Neural progenitor cell (in vitro differentiated cells): ENCODE results near the gene ZNF501. TPM values are rescaled to one million over a fixed set of nuclear protein-coding genes. Genes with fewer than 3 reads are reported as not detected.

ENCODE experiments used
- DNase-seq: peaks from one replicate; pipeline ENCODE4 v3.0.0-alpha.2; 2016; ENCODE audit warnings: low spot score
- H2AFZ ChIP-seq: fragments of 200-600 bp; sonication (generic); replicated peaks from 2 replicates; pipeline ENCODE4 v1.6.1; 2016; ENCODE audit warnings: antibody characterized with exemption
- H3F3A ChIP-seq: fragments of 200-600 bp; sonication (generic); 2 replicates; pipeline ENCODE4 v1.6.1; 2016; ENCODE audit warnings: antibody characterized with exemption, low read depth
- H3K27ac ChIP-seq: fragments of 200-600 bp; sonication (generic); 2 replicates; pipeline ENCODE4 v1.5.1; 2016; ENCODE audit warnings: mild to moderate bottlenecking
- H3K27me3 ChIP-seq: fragments of 200-600 bp; sonication (generic); 2 replicates; pipeline ENCODE4 v1.6.1; 2016; ENCODE audit warnings: mild to moderate bottlenecking, moderate library complexity
- H3K36me3 ChIP-seq: fragments of 200-600 bp; sonication (generic); 2 replicates; pipeline ENCODE4 v1.5.1; 2016
- H3K4me1 ChIP-seq: fragments of 200-600 bp; sonication (generic); 2 replicates; pipeline ENCODE4 v1.6.1; 2016; ENCODE audit warnings: mixed run types
- H3K4me2 ChIP-seq: fragments of 200-600 bp; sonication (generic); 2 replicates; pipeline ENCODE4 v1.6.1; 2016
- H3K4me3 ChIP-seq: fragments of 200-600 bp; sonication (generic); 2 replicates; pipeline ENCODE4 v1.5.1; 2016
- H3K79me2 ChIP-seq: fragments of 200-600 bp; sonication (generic); 2 replicates; pipeline ENCODE4 v1.6.1; 2016; ENCODE audit warnings: low read depth
- H3K9ac ChIP-seq: fragments of 200-600 bp; sonication (generic); 2 replicates; pipeline ENCODE4 v1.6.1; 2016
- H3K9me3 ChIP-seq: fragments of 200-600 bp; sonication (generic); 2 replicates; pipeline ENCODE4 v1.5.1; 2016; ENCODE audit warnings: low read depth
- H4K20me1 ChIP-seq: fragments of 200-600 bp; sonication (generic); 2 replicates; pipeline ENCODE4 v1.6.1; 2016; ENCODE audit warnings: low read depth
- H3K27ac Mint-ChIP-seq: 3 replicates; pipeline ENCODE4 v1.8.0; 2021; ENCODE audit warnings: mixed read lengths
- H3K27me3 Mint-ChIP-seq: 2 replicates; pipeline ENCODE4 v1.8.0; 2022; ENCODE audit warnings: low read depth, mild to moderate bottlenecking, inconsistent platforms, moderate library complexity, mixed read lengths; ENCODE audit not compliant: insufficient read depth
- H3K36me3 Mint-ChIP-seq: 3 replicates; pipeline ENCODE4 v1.8.0; 2021; ENCODE audit warnings: mixed read lengths
- H3K4me1 Mint-ChIP-seq: 3 replicates; pipeline ENCODE4 v1.8.0; 2021; ENCODE audit warnings: mixed read lengths
- H3K4me3 Mint-ChIP-seq: 3 replicates; pipeline ENCODE4 v1.8.0; 2021; ENCODE audit warnings: mild to moderate bottlenecking, moderate library complexity, mixed read lengths
- H3K9me3 Mint-ChIP-seq: 3 replicates; pipeline ENCODE4 v1.8.0; 2020; ENCODE audit warnings: mixed read lengths
- CTCF ChIP-seq: fragments of 200-600 bp; sonication (generic); IDR thresholded peaks from 2 replicates; pipeline ENCODE4 v1.5.1; 2017; ENCODE audit warnings: antibody characterized with exemption, mild to moderate bottlenecking
- EZH2 ChIP-seq: fragments of 200-600 bp; sonication (generic); IDR thresholded peaks from 2 replicates; pipeline ENCODE4 v1.6.1; 2017; ENCODE audit warnings: antibody characterized with exemption, mild to moderate bottlenecking, moderate library complexity
- EZH2phosphoT487 ChIP-seq: fragments of 200-600 bp; sonication (generic); IDR thresholded peaks from 2 replicates; pipeline ENCODE4 v1.6.1; 2017; ENCODE audit warnings: antibody characterized with exemption
- total RNA-seq: library from RNA; depleted of rRNA; stranded (reverse); fragments of >200 nt; gene quantifications from 2 replicates; pipeline ENCODE4 v1.2.3, GENCODE V29; 2015; ENCODE audit warnings: low replicate concordance

Gene ZNF501
- total RNA-seq, 1 donor from 2014 or later: 12.6 TPM

GRCh38 chr3:44761101-44761423, 31.6 kb downstream of the ZNF501 start:
- peak overlapping the region; percentile 70 for H2AFZ ChIP-seq
- peak overlapping the region; percentile 94 for H3K4me2 ChIP-seq
- H3K9ac ChIP-seq: peak overlapping the region; percentile 82
- no peaks in the 10 kb centered on the region for H3K27me3 ChIP-seq
- H3K4me1 Mint-ChIP-seq: peaks cover 8% of the 10 kb centered on the region
- H3K9me3 ChIP-seq: peaks cover 7% of the 10 kb centered on the region
- peaks cover 10% of the 10 kb centered on the region for H3F3A ChIP-seq
- no peaks in the 10 kb centered on the region for H3K4me1 ChIP-seq
- H3K9me3 Mint-ChIP-seq: peaks cover 56% of the 10 kb centered on the region
- H3K27ac ChIP-seq: peak overlapping the region; percentile 10
- H3K36me3 ChIP-seq: peaks cover 31% of the 10 kb centered on the region
- H3K27me3 Mint-ChIP-seq: peaks cover 12% of the 10 kb centered on the region
- DNase-seq: peak; percentile 9
- H3K27ac Mint-ChIP-seq: peak overlapping the region; percentile 74
- no peaks in the 10 kb centered on the region for H4K20me1 ChIP-seq
- peak overlapping the region; percentile 95 for H3K4me3 ChIP-seq
- H3K4me3 Mint-ChIP-seq: peak overlapping the region; percentile 93
- TF ChIP-seq EZH2 (no peak), CTCF (no peak)
- peaks cover 95% of the 10 kb centered on the region for H3K79me2 ChIP-seq
- peaks cover 64% of the 10 kb centered on the region for H3K36me3 Mint-ChIP-seq

GRCh38 chr3:44761424-44762169, 32.2 kb downstream of the ZNF501 start, which contains the start of the genes KIAA1143 and KIF15:
Gene KIAA1143 (minus strand): TSS chr3:44761619. CDS start chr3:44761602, 17 bp downstream.
Gene KIF15 (plus strand): TSS chr3:44761794. CDS start chr3:44761866, 72 bp downstream.
- H3K4me2 ChIP-seq: peak within 1 kb of the TSS; percentile 94
- peak within 1 kb of the TSS; percentile 74 for H3K27ac Mint-ChIP-seq
- H3K9ac ChIP-seq: peak within 1 kb of the TSS; percentile 82
- H3K27me3 Mint-ChIP-seq: peaks cover 12% of the 10 kb centered on the region
- H3K4me1 Mint-ChIP-seq: peaks cover 8% of the 10 kb centered on the region
- peaks cover 57% of the 10 kb centered on the region for H3K9me3 Mint-ChIP-seq
- H4K20me1 ChIP-seq: no peaks in the 10 kb centered on the region
- H3K79me2 ChIP-seq: peaks cover 95% of the 10 kb centered on the region
- TF ChIP-seq CTCF: peak; percentile 25
- no peak for TF ChIP-seq EZH2
- TF ChIP-seq EZH2phosphoT487: no peak
- H3K9me3 ChIP-seq: peaks cover 7% of the 10 kb centered on the region
- DNase-seq: peak; percentile 99
- no peaks in the 10 kb centered on the region for H3K4me1 ChIP-seq
- H3K27ac ChIP-seq: peak within 1 kb of the TSS; percentile 94
- peak within 1 kb of the TSS; percentile 93 for H3K4me3 Mint-ChIP-seq
- peaks cover 30% of the 10 kb centered on the region for H3K36me3 ChIP-seq
- H3F3A ChIP-seq: peaks cover 10% of the 10 kb centered on the region
- H2AFZ ChIP-seq: peak within 1 kb of the TSS; percentile 87
- peak within 1 kb of the TSS; percentile 95 for H3K4me3 ChIP-seq
- H3K36me3 Mint-ChIP-seq: peaks cover 64% of the 10 kb centered on the region
- H3K27me3 ChIP-seq: no peaks in the 10 kb centered on the region

- no peak for TF ChIP-seq CTCF
- TF ChIP-seq EZH2: no peak
- TF ChIP-seq EZH2phosphoT487: no peak
- Mint-ChIP-seq H3K27me3 (peaks cover 12% of the 10 kb centered on the region), H3K4me1 (peaks cover 8% of the 10 kb centered on the region), H3K9me3 (peaks cover 58% of the 10 kb centered on the region), H3K36me3 (peaks cover 62% of the 10 kb centered on the region), H3K4me3 (peak overlapping the region; percentile 93), H3K27ac (peak overlapping the region; percentile 74)
- H3K27ac ChIP-seq: peak overlapping the region; percentile 94
- peak overlapping the region; percentile 87 for H2AFZ ChIP-seq
- H3F3A ChIP-seq: peaks cover 10% of the 10 kb centered on the region
- peaks cover 95% of the 10 kb centered on the region for H3K79me2 ChIP-seq
- no peaks in the 10 kb centered on the region for H4K20me1 ChIP-seq
- H3K36me3 ChIP-seq: peaks cover 28% of the 10 kb centered on the region
- peak overlapping the region; percentile 95 for H3K4me3 ChIP-seq
- no peak for DNase-seq
- H3K4me2 ChIP-seq: peak overlapping the region; percentile 93
- peaks cover 7% of the 10 kb centered on the region for H3K9me3 ChIP-seq
- H3K4me1 ChIP-seq: no peaks in the 10 kb centered on the region
- peak overlapping the region; percentile 71 for H3K9ac ChIP-seq
- H3K27me3 ChIP-seq: no peaks in the 10 kb centered on the region
Measured at GRCh38 chr3:44762170-44762677, 32.8 kb downstream of the ZNF501 start.
